Fibroblast of skin of scalp (primary cell): Measurements from ENCODE around the gene VPS11.
"Not testable (repeated sequence)": the region's sequence is repeated elsewhere in the genome, so short reads cannot be mapped to it uniquely, and the experiment has no call there.

Experiments used
- DNase-seq: peaks from one replicate; pipeline ENCODE4 v3.0.0-alpha.2; 2013

VPS11 gene

DNA sequence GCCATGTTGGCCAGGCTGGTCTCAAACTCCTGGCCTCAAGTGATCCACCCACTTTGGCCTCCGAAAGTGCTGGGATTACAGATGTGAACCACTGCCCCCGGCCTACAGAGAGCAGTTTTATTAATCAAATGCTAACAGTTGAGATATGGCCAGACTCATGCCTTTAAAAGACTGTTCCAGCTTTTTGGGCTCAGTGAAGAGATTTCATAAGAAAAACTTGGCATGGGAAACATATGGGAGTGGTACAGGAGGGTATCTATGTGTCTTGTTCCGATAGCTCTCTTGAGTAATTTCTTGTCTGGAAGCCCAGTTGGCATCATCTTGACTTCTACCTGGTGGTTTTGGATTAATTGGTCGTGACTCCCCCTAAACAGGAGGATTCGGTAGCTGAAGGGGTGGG, 28.7 kb upstream of the VPS11 start:
- DNase-seq = no peak

- DNase-seq = not testable (repeated sequence)
These were observed 28.1 kb upstream of the VPS11 start for GRCh38 chr11:119039471-119039870.

DNA sequence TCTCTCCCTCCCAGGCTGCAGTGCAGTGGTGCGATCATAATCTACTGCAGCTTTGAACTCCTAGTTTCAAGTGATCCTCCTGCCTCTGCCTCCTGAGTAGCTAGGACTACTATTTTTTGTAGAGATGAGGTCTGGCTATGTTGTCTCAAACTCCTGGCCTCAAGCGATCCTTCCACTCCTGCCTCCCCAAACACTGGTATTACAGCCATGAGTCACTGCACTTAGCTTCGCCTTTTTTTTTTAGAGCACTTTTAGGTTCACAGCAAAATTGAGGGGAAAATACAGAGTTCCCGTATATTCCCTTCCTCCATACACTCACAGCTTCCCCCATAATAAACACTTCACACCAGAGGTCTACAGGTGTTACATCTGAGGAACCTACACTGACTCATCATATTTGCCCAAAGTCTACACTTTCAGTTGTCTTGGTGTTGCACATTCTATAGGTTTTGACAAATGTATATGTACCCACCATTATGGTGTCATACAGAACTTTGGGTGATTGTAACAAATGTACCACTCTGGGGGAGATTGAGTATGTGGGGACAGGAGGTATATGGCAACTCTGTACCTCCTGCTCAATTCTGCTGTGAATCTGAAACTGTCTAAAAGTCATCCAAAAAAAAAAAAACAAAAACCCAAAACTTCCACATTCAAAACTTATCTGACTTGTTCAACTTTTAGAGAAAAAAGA, 25.6 kb upstream of the VPS11 start:
- DNase-seq = no peak

- DNase-seq = no peak
These were observed 24.7 kb upstream of the VPS11 start for GRCh38 chr11:119042927-119043326.

- DNase-seq = no peak
These were observed 22.9 kb upstream of the VPS11 start for GRCh38 chr11:119044708-119045107.

DNA sequence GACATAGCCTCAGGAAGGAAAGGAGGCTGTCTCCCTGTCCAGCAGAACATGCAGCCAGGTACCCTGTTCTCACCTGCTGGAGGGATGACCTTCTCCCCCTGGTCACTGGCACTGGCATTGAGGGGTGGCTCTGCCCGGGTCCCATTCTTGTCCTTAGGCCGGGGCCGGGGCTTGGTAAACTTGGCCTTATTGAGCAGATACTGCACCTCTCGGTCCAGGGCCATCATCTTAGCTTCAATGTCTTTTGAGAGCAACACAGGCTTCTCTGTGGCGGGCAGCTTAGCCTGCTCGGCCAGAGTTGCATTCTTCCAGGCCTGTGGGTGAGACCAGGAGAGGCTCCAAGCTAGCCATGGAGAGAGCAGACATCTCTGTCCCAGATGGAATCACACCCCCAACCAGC, 21.1 kb upstream of the VPS11 start:
- no peak for DNase-seq

DNA sequence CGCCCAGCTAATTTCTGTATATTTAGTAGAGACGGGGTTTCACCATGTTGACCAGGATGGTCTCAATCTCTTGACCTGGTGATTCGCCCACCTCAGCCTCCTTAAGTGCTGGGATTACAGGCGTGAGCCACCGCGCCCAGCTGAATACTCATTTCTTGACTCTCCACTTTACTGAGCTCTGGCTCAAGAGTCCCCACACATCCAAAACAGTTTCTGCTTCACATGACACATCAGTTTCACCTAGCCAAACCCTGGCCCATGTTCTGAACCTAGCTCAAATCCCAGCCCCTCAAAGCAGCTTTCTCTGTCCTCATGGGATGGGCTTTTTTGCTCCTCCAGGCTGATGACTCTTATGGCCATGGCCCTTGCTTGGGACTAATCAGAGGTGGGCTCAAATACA, 20.4 kb upstream of the VPS11 start:
- DNase-seq = no peak

DNA sequence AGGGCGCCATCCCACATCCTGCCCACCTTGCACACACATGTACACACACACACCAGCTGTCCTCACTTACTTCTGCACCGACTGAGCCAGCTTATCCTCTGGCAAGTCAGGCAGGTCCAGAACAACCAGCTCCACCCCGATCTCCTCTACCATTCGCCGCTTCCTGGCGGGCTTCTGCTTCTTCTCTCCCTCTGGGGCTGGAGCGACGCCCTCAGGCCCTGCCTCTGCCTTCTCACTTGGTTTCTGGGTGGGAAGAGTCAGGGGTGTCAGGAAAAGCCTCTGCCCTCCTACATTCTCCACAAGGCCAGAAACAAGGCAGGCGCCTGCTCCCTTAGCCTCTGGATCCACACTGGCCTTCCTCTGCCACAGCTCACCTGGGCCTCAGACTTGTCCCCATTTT, 19.0 kb upstream of the VPS11 start:
- no peak for DNase-seq

DNA sequence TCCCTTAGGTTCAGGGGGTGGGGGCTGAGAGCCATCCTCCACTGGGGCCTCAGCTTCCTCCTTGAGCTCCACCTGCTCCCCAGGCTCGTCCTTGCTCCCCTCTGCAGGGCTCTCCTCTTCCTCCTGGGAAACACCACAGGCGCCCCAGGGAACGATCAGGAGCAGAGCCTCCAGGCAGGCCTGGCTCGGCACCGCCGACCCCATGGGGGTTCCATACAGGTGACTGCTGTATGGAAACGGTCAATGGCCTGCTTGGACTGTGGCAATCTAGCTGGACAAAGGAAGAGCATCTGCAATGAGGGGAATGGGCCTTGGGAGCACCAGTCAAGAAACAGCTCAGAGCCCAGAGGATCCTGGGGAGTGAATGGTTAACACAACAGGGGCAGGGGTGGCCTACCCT, 18.5 kb upstream of the VPS11 start:
- DNase-seq = no peak

DNA sequence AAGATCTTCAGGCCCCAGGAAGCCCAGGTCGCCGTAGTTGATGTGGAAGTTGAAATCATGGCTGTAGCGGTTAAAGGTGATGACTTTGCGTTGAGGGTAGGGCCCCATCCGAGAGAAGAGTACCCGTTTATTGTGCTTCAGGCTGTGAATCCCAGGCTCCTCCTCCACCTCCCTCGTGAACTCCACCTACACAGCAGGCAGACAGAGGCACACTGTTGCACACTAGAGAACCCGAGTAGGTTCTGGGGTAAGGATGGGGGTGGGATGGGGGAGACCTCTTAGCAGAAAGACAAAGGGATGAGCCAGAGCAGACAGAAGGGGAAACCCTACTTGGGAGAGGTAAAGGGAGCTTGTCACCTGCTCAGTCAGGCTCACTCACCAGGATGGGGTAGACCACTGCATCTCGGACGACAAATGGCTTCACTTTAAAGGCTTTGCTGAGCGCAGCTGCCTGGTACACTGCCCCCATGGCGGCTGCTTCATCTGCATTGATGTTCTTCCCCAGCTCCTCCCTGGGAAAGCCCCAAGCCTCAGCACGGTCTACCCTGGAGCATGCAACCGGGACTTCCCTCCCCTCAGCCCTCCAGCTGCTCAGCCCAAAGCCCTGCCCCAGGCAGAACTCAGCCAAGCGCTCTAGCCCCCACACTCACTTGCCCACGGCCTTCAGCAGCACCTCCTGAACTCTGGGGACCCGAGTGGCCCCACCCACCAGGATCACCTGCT, 16.0 kb upstream of the VPS11 start:
- DNase-seq = no peak

DNA sequence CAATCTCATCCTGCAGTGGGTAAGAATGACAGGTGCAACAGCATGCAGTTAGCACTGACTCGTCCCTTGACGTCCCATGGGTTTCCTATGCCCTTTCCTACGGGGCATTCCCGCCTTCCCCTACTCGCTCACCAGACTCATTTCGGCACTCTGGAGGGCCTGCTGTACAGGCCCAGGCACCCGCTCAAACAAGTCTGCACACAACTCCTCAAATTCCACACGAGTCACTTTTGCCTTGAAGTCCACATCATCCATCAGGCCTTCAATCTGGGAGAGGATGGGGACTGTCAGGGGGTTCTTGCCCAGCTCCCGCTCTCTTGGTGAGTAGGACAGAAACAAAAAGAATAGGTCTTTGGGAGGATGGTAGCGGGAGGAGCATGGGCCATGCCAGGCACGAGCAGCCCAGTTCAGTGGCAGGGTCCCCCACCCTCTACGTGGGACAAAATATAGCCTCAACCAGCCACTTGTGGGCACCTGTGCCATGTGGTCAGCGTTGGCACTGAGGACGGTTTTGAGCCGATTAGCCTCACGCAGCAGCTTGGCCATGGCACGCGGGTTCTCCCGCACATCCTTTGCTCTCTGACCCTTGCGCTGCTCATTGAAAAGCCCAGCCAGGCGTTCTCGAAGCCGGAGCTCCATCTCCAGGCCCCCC, 15.3 kb upstream of the VPS11 start:
- DNase-seq = no peak

GRCh38 chr11:119054418-119054817, 13.2 kb upstream of the VPS11 start:
- no peak for DNase-seq

GRCh38 chr11:119055901-119056300, 11.7 kb upstream of the VPS11 start:
- DNase-seq = peak; percentile 50

DNA sequence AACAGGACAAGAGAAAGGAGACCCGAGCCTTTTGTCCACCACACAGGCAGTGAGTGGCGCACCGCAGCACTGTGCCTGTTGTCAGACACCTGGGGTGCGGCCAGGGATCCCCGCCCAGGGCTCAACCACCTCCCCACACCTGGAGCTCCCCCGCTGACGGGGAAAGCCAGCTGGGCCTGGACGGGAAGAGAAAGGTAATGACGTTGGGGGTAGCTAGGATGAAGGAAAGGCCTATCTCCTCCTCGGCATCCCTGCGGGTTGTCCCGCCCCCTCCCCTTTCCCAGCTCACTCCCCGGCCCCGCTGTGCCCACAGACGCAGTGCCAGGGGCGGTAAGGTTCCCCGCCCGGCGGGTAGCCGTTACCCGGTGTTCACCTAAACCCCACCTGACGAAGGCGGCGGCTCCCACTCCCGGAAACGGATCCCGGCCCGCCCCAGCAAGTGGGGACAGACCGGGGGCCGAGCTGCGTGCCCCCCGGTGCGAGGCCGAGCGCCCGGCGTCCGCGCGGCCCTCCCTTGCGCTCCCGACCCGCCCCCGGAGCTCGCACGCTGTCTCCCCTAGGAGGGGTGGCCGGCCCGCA, 11.1 kb upstream of the VPS11 start:
- DNase-seq = no peak

- peak; percentile 97 for DNase-seq
These were observed 10.4 kb upstream of the VPS11 start, which contains the start of gene HYOU1 for GRCh38 chr11:119057000-119057769. HYOU1 (minus strand) TSS chr11:119057205; CDS start chr11:119056160, 1,045 bp downstream.

- not testable (repeated sequence) for DNase-seq
These were observed 8.5 kb upstream of the VPS11 start for GRCh38 chr11:119059128-119059527.

- no peak for DNase-seq
These were observed 6.4 kb upstream of the VPS11 start for GRCh38 chr11:119061256-119061655.

DNA sequence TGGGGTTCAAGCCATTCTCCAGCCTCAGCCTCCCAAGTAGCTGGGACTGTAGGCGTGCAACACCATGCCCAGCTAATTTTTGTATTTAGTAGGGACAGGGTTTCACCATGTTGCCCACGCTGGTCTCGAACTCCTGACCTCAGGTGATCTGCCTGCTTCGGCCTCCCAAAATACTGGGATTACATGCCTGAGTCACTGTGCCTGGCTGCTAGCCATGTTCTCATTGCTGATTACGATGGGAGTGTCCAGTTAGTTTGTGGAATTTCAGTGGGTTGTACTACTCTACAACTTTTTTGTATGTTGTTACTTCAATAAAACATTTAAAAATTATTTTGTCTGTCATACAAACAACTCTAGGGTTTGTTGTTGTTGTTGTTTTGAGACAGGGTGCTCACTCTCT, 4.8 kb upstream of the VPS11 start:
- peak; percentile 28 for DNase-seq

GRCh38 chr11:119065369-119065768, 2.2 kb upstream of the VPS11 start:
- peak; percentile 39 for DNase-seq

DNA sequence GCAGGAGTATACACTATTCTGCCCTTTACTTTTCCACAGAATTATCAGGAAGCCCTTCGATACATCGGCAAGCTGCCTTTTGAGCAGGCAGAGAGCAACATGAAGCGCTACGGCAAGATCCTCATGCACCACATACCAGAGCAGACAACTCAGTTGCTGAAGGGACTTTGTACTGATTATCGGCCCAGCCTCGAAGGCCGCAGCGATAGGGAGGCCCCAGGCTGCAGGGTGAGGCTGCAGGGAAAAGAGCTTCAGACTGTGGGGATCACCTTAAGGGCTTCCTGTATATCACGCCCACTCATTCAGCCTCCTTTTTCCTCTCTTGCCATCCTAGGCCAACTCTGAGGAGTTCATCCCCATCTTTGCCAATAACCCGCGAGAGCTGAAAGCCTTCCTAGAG, 10.2 kb downstream of the VPS11 start:
- DNase-seq = no peak

DNA sequence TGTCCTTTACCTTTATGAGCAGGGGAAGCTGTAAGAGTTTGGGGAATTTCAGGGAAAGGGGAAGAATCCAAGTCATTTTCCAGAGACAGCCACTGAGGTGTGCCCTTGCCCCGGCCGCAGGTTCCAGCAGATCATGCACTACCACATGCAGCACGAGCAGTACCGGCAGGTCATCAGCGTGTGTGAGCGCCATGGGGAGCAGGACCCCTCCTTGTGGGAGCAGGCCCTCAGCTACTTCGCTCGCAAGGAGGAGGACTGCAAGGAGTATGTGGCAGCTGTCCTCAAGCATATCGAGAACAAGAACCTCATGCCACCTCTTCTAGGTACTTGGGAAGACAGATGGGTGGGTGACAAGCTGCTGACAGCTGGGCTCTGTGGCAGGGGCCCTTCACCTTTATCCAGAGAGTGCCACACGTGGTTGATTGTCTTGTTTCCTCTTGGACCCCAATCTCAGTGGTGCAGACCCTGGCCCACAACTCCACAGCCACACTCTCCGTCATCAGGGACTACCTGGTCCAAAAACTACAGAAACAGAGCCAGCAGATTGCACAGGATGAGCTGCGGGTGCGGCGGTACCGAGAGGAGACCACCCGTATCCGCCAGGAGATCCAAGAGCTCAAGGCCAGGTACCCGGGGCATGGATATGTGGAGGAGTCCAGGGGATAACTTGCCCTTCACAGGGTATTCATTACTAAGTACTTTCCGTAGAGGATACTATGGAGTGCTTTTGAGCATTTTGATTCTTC, 11.2 kb downstream of the VPS11 start:
- DNase-seq = no peak
